HG03457 (cell line): ENCODE results near the gene SLC35E3.

ENCODE experiments used
- ATAC-seq: cut with Tn5 transposase; IDR thresholded peaks from one replicate; pipeline ENCODE4 v1.9.1; 2021; ENCODE audit warnings: moderate number of reproducible peaks; ENCODE audit not compliant: unreplicated experiment

Gene SLC35E3

GRCh38 chr12:68768431-68768939 lies 22.5 kb downstream of the SLC35E3 start:
- ATAC-seq = no peak

GRCh38 chr12:68769941-68770340 lies 24.0 kb downstream of the SLC35E3 start:
- ATAC-seq = no peak

DNA sequence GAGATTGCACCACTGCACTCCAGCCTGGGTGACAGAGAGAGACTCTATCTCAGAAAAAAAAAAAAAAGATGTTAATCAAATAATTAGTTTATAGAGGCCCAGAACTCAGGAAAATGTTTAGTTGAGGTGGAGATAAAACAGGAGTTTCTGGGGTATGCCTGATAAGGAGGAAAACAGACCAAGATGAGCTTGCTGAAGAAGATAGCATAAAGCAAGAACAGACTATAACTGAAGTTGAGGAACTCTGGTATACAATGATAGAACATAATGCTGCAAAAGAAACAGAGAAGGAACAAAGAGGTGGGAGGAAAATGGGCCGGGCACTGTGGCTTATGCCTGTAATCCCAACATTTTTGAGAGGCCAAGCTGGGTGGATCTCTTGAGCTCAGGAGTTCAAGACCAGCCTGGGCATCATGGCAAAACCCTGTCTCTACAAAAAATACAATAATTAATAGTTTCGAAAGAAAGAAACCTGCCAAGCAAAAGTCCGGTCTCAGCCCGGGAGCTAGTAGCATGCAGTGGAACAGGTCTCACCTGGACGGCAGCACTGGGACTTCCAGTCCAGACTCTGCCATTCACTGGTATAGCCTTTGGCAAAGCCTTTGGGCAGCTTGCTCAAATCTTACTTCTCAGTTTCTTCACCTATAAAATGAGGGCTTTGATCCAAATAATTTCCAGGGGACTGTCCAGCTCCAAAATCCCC lies 25.4 kb downstream of the SLC35E3 start:
- no peak for ATAC-seq

DNA sequence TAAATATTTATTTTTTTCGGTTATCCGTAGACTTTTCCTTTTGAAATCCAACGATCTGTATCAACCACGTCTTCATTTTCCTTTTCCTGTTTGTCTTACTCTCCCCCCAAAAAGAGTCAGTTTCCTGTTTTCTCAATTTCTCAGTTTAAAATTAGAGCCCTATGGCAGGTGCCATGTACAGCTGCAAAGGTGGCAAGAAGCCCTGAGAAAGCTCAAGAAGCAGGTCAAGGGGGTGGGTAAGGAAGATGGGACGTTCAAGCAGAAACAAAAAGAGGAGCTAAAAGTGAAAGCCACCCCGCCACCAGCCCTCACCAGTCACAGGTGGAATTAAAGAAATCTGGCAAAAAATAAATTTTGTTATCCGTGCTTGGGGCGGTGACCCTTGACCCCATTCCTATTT lies 26.7 kb downstream of the SLC35E3 start:
- ATAC-seq = no peak

- no peak for ATAC-seq
Observed at GRCh38 chr12:68773582-68773981, 27.6 kb downstream of the SLC35E3 start.

- no peak for ATAC-seq
Observed at GRCh38 chr12:68775121-68775630, 29.2 kb downstream of the SLC35E3 start.

DNA sequence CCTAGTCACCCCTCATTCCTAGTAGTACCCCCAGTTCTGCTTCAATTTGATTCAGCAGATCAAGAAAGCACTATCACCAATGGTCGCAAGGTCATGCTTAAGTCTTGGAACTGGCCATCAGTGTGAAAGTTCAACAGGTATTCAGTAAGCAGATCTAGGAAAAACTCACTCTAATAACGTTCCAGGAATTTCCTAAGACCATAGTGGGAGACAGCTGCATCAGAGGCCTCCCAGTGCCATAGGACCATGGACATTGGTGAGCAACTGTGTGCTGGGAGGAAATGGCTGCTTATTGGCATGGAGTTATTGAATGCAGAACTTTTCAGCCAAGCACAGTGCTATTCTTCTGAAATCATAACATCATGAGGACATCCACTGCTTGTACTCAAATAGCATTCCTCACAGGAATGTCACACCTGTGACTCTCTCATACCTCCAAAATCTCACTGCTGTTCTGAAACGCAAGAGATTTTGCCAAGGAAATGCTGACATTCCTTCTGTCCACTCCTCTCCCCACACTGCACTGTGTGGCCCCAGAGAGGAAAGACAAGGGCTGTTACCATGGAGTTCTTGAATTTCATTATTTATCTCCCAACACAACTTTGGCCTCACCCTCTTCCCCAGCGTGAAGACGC lies 31.1 kb downstream of the SLC35E3 start:
- no peak for ATAC-seq

GRCh38 chr12:68779280-68779679 lies 33.3 kb downstream of the SLC35E3 start:
- ATAC-seq = no peak

GRCh38 chr12:68780731-68781130 lies 34.8 kb downstream of the SLC35E3 start:
- no peak for ATAC-seq

DNA sequence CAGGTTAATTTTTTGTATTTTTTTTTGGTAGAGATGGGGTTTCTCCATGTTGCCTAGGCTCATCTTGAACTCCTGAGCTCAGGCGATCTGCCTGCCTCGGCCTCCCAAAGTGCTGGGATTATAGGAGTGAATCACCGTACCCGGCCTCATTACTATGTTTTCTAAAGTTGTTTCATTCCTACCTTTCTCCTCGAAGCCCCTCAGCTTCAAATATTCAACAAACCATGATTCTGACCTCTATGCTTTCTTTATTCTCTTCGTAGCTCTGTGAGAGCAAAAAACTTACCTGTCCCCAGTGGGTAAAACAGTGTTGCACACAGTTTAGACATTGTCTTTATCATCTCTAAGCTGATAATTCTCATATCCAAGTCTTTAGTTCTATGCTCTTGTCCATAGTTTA lies 35.8 kb downstream of the SLC35E3 start:
- no peak for ATAC-seq

- ATAC-seq = no peak
Observed at GRCh38 chr12:68784015-68784414, 38.0 kb downstream of the SLC35E3 start.

DNA sequence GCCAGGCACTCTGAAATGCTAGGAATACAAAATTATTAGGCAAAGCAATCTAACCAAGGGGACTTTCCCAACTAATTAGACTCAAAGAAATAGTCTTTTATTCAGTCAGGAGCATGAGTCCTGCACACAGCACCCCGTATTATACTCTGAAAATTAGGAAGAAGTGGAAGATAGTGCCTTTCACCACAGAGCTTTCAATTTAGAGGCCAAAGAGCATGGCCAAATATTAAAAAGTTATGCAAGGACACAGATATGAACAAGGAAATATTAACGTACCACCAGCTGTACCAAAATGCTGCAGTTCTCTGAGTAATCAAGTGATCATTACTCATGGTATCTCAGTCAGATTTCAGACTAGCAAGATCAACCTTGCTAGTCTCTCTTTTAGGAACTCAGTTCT lies 39.4 kb downstream of the SLC35E3 start:
- no peak for ATAC-seq

DNA sequence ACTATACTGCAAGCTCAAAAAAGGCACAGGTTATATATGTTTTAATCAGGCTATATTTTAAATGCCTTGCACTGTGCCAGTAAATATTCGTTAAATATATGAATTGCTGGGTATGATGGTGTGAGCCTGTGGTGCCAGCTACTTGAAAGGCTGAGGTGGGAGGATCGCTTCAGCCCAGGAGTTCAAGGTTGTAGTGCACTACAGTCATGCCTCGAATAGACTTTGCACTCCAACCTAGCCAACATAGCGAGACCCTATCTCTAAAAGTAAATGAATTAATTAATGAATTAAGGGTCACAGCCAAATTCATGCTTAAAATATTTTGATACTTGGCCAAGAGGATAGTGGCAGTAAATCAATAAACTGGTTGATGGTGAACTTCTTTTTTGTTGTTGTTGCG lies 39.8 kb downstream of the SLC35E3 start:
- no peak for ATAC-seq

GRCh38 chr12:68786929-68787328 lies 41.0 kb downstream of the SLC35E3 start:
- no peak for ATAC-seq

GRCh38 chr12:68788554-68789143 lies 42.7 kb downstream of the SLC35E3 start:
- ATAC-seq = no peak

- ATAC-seq = no peak
Observed at GRCh38 chr12:68789144-68789878, 43.3 kb downstream of the SLC35E3 start.

- no peak for ATAC-seq
Observed at GRCh38 chr12:68790081-68790951, 44.3 kb downstream of the SLC35E3 start.

DNA sequence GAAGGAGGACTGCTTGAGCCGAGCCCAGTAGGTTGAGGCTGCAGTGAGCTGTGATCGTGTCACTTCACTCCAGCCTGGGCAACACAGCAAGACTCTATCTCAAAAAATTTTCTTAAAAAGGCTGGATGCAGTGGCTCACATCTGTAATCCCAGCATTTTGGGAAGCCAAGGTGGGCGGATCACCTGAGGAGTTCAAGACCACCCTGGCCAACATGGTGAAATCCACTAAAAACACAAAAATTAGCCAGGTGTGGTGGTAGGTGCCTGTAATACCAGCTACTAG lies 44.9 kb downstream of the SLC35E3 start:
- ATAC-seq = no peak

GRCh38 chr12:68791897-68792481 lies 46.0 kb downstream of the SLC35E3 start:
- ATAC-seq = no peak

DNA sequence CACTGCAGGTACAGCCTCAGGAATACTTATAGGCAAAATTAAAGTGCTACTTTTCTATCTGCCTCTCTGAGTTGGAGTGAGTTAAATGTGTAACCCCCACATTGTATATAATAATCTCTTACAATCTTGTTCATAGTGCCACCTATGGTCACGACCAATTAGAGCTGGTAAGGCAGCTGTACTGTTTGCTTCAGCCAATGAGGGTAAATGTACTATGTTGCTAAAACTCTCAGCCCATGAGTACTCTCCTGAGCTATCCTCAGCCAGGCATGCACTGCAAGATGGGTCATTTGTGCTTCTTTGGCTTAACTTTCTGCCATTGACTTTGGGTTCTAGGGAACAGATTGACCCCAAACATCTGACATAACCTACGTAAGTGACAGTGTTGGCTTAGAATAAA lies 47.0 kb downstream of the SLC35E3 start:
- ATAC-seq = peak; percentile 95
